IMR-90 (cell line): ENCODE measurements around the gene CCDC13. TPM values are rescaled to one million over a fixed set of nuclear protein-coding genes. Genes with fewer than 3 reads are reported as not detected.

ENCODE experiments used
- ATAC-seq: fragments of 200-7000 bp; cut with Tn5 transposase; 2 replicates; pipeline ENCODE4 v1.9.1; 2020; ENCODE audit warnings: low read depth, mild to moderate bottlenecking, moderate library complexity
- BruUV-seq: library from RNA; stranded (reverse); fragments of 400-500 nt; replicated peaks from 2 replicates; lab custom pipeline; 2021; lab: Mats Ljungman, UMichigan
- CTCF ChIA-PET: fragments of 300-600 bp; formaldehyde crosslinking; extraction: SDS; loops from one replicate; lab custom pipeline; 2021; ENCODE audit warnings: antibody characterized with exemption; lab: Yijun Ruan, JAX
- POLR2A ChIA-PET: fragments of 300-600 bp; sonication (Branson Sonifier 250); formaldehyde crosslinking; loops from one replicate; lab custom pipeline; 2022; ENCODE audit warnings: antibody characterized with exemption; ENCODE audit not compliant: unreplicated experiment; lab: Charles Lee
- DNase-seq: peaks from one replicate; pipeline ENCODE4 v3.0.0; 2013
- H2AFZ ChIP-seq: replicated peaks from 2 replicates; pipeline ENCODE3; 2013; ENCODE audit warnings: low read length, mild to moderate bottlenecking; ENCODE audit not compliant: poor library complexity
- H2AK5ac ChIP-seq: 2 replicates; pipeline ENCODE4 v1.6.1; 2013; ENCODE audit warnings: low read depth, low read length, inconsistent platforms
- H2AK9ac ChIP-seq: replicated peaks from 2 replicates; pipeline ENCODE3; 2013; ENCODE audit warnings: mild to moderate bottlenecking, low read depth, low read length, moderate library complexity; ENCODE audit not compliant: poor library complexity
- H2BK120ac ChIP-seq: 2 replicates; pipeline ENCODE4 v1.6.1; 2013; ENCODE audit warnings: low read depth, low read length, inconsistent platforms
- H2BK15ac ChIP-seq: 3 replicates; pipeline ENCODE4 v1.6.1; 2013; ENCODE audit warnings: low read depth, low read length, inconsistent platforms
- H2BK20ac ChIP-seq: 2 replicates; pipeline ENCODE4 v1.6.1; 2013; ENCODE audit warnings: low read depth, mild to moderate bottlenecking, inconsistent platforms, low read length, moderate library complexity
- H2BK5ac ChIP-seq: 2 replicates; pipeline ENCODE4 v1.6.1; 2013; ENCODE audit warnings: mild to moderate bottlenecking, low read depth, low read length, inconsistent platforms; ENCODE audit not compliant: poor library complexity, severe bottlenecking
- H3K14ac ChIP-seq: replicated peaks from 2 replicates; pipeline ENCODE4 v1.6.1; 2013; ENCODE audit warnings: low read depth, low read length, inconsistent platforms
- H3K18ac ChIP-seq: 2 replicates; pipeline ENCODE4 v1.6.1; 2013; ENCODE audit warnings: low read depth, low read length, control low read depth
- H3K23ac ChIP-seq: 2 replicates; pipeline ENCODE4 v1.6.1; 2013; ENCODE audit warnings: low read depth, low read length, inconsistent platforms
- H3K27ac ChIP-seq: 2 replicates; pipeline ENCODE4 v1.5.1; 2013; ENCODE audit warnings: mild to moderate bottlenecking, control low read depth, low read length; ENCODE audit not compliant: insufficient read depth
- H3K27me3 ChIP-seq: 2 replicates; pipeline ENCODE4 v1.6.1; 2013; ENCODE audit warnings: low read length; ENCODE audit not compliant: control insufficient read depth, insufficient read depth
- H3K36me3 ChIP-seq: 2 replicates; pipeline ENCODE4 v1.6.1; 2013; ENCODE audit warnings: low read length, mixed read lengths; ENCODE audit not compliant: control insufficient read depth, insufficient read depth
- H3K4ac ChIP-seq: 2 replicates; pipeline ENCODE4 v1.6.1; 2013; ENCODE audit warnings: low read depth, low read length, inconsistent platforms
- H3K4me1 ChIP-seq: 2 replicates; pipeline ENCODE4 v1.6.1; 2013; ENCODE audit warnings: low read length, mixed read lengths; ENCODE audit not compliant: control insufficient read depth, insufficient read depth
- H3K4me2 ChIP-seq: 2 replicates; pipeline ENCODE4 v1.6.1; 2013; ENCODE audit warnings: low read depth, mild to moderate bottlenecking, control low read depth, low read length, moderate library complexity
- H3K4me3 ChIP-seq: 2 replicates; pipeline ENCODE4 v1.5.1; 2013; ENCODE audit warnings: low read depth, mild to moderate bottlenecking, control low read depth, low read length, moderate library complexity; ENCODE audit not compliant: insufficient read depth
- H3K56ac ChIP-seq: 2 replicates; pipeline ENCODE4 v1.6.1; 2013; ENCODE audit warnings: low read length, inconsistent platforms; ENCODE audit not compliant: insufficient read depth; ENCODE audit errors: extremely low read depth
- H3K79me1 ChIP-seq, 2 experiments: 2 replicates each; pipeline ENCODE4 v1.6.1; 2013; ENCODE audit warnings: low read length in 2 of 2, inconsistent platforms in 1 of 2, low read depth in 1 of 2
- H3K9ac ChIP-seq: 2 replicates; pipeline ENCODE4 v1.6.1; 2013; ENCODE audit warnings: low read depth, low read length, control low read depth
- H3K9me1 ChIP-seq: 2 replicates; pipeline ENCODE4 v1.6.1; 2013; ENCODE audit warnings: low read length, inconsistent platforms; ENCODE audit not compliant: insufficient read depth
- H3K9me3 ChIP-seq: 2 replicates; pipeline ENCODE4 v1.6.1; 2013; ENCODE audit warnings: low read length; ENCODE audit not compliant: control insufficient read depth, insufficient read depth
- H4K20me1 ChIP-seq: 2 replicates; pipeline ENCODE4 v1.6.1; 2013; ENCODE audit warnings: low read length, inconsistent platforms; ENCODE audit not compliant: insufficient read depth
- H4K5ac ChIP-seq: 2 replicates; pipeline ENCODE4 v1.6.1; 2013; ENCODE audit warnings: mild to moderate bottlenecking, low read depth, low read length, control low read depth
- H4K8ac ChIP-seq, 2 experiments: 2 replicates each; pipeline ENCODE4 v1.6.1; 2013; ENCODE audit warnings: low read depth in 2 of 2, low read length in 2 of 2, control low read depth in 1 of 2, inconsistent platforms in 1 of 2
- H4K91ac ChIP-seq: 2 replicates; pipeline ENCODE4 v1.6.1; 2013; ENCODE audit warnings: low read depth, low read length, inconsistent platforms; ENCODE audit not compliant: insufficient read depth
- CEBPB ChIP-seq: IDR thresholded peaks from 2 replicates; pipeline ENCODE4 v1.6.1; 2012; ENCODE audit warnings: low read depth, low read length, improper control_type of control experiment
- CHD1 ChIP-seq: IDR thresholded peaks from 2 replicates; pipeline ENCODE4 v1.6.1; 2012; ENCODE audit warnings: low read depth, low read length, improper control_type of control experiment
- CTCF ChIP-seq: conservative IDR thresholded peaks from 2 replicates; pipeline ENCODE4 v1.5.1; 2012; ENCODE audit warnings: mild to moderate bottlenecking, low read depth, low read length, improper control_type of control experiment
- ELK1 ChIP-seq: fragments of 150-350 bp; IDR thresholded peaks from 2 replicates; pipeline ENCODE4 v1.6.1; 2016; ENCODE audit warnings: low read depth, mild to moderate bottlenecking, low read length, moderate library complexity, borderline replicate concordance
- MAFK ChIP-seq: IDR thresholded peaks from 2 replicates; pipeline ENCODE4 v1.6.1; 2012; ENCODE audit warnings: low read depth, low read length, improper control_type of control experiment
- MXI1 ChIP-seq: IDR thresholded peaks from 2 replicates; pipeline ENCODE4 v1.6.1; 2012; ENCODE audit warnings: low read depth, mild to moderate bottlenecking, low read length, moderate library complexity, borderline replicate concordance
- RAD21 ChIP-seq: IDR thresholded peaks from 2 replicates; pipeline ENCODE4 v1.6.1; 2012; ENCODE audit warnings: low read length, improper control_type of control experiment
- RFX5 ChIP-seq: IDR thresholded peaks from 2 replicates; pipeline ENCODE4 v1.8.0; 2012; ENCODE audit warnings: low read depth, mild to moderate bottlenecking, low read length, moderate library complexity
- USF2 ChIP-seq: fragments of 150-350 bp; IDR thresholded peaks from 2 replicates; pipeline ENCODE4 v1.6.1; 2017; ENCODE audit warnings: mild to moderate bottlenecking, antibody characterized with exemption, low read length, low read depth
- WGBS, 2 experiments: methylation state at CpG; one replicate each; pipeline versions ENCODE4 v1.1.5 to v1.1.7; 2013; ENCODE audit warnings: missing lambda C conversion rate in 2 of 2; ENCODE audit not compliant: insufficient read length in 1 of 2; ENCODE audit errors: extremely low coverage in 2 of 2; 5-methylcytosine and 5-hydroxymethylcytosine counted together
- dilution Hi-C: fragments of 300-500 bp; cut with HindIII; formaldehyde crosslinking; loops from one replicate; pipeline ENCODE4 v1.14.3; 2018; ENCODE audit warnings: low sequenced_read_pairs; ENCODE audit not compliant: unreplicated experiment
- in situ Hi-C: fragments of 300-500 bp; cut with MboI; formaldehyde crosslinking; loops from 3 replicates; pipeline ENCODE4 v1.14.3; 2019; ENCODE audit warnings: low sequenced_read_pairs, inconsistent platforms, mixed read lengths
- intact Hi-C: fragments of 100-400 bp; cut with micrococcal nuclease; formaldehyde crosslinking; loops from 2 replicates; pipeline ENCODE4 v1.10.0; 2022
- polyA plus RNA-seq, 3 experiments: library from polyadenylated mRNA; depleted of rRNA; stranded (reverse); fragments of >200 nt; gene quantifications; 2 replicates each; pipeline ENCODE4 v1.2.3, GENCODE V29; 2012; ENCODE audit warnings: low replicate concordance in 1 of 3
- total RNA-seq: library from RNA; depleted of rRNA; stranded (reverse); fragments of >200 nt; gene quantifications from 2 replicates; pipeline ENCODE4 v1.2.3, GENCODE V29; 2012

The CCDC13 gene
- total and polyA plus RNA-seq, 2 of the 4 experiments (the other 2 are of a cell fraction): 0.18 to 0.19 TPM

- Histone ChIP-seq H3K4me1 (peaks cover 12% of the 10 kb centered on the region), H3K27me3 (no peaks in the 10 kb centered on the region; the same call in 1 of the 2 replicates), H2BK20ac (no peak overlapping the region), H3K27ac (no peak overlapping the region), H4K91ac (no peak overlapping the region), H2BK15ac (no peak overlapping the region), H3K4me3 (no peak overlapping the region), H2BK120ac (no peak overlapping the region), H3K18ac (no peak overlapping the region), H4K5ac (no peak overlapping the region), H4K8ac (no peak overlapping the region), H3K14ac (no peak overlapping the region), H3K23ac (no peak overlapping the region), H3K9ac (no peak overlapping the region), H3K9me1 (peaks cover 14% of the 10 kb centered on the region), H3K56ac (no peak overlapping the region), H3K4me2 (no peak overlapping the region), H2BK5ac (no peak overlapping the region), H3K4ac (no peak overlapping the region), H2AK9ac (no peak overlapping the region), H3K36me3 (no peaks in the 10 kb centered on the region), H4K20me1 (peaks cover 9% of the 10 kb centered on the region), H3K79me1 (no peaks in the 10 kb centered on the region), H2AFZ (no peak overlapping the region), H2AK5ac (no peak overlapping the region), H3K9me3 (no peaks in the 10 kb centered on the region)
- ChIA-PET POLR2A (no interaction called here), CTCF (interaction anchor here (0.9 kb wide), 2 partner anchors 10 to 14 kb away, joined by 3 read pairs; no protein-coding TSS in a partner anchor)
- dilution Hi-C loops: no loop called here
- BruUV-seq: no TSS peak
- intact Hi-C loops: no loop called here
- TF ChIP-seq CTCF (no peak), ELK1 (no peak), CEBPB (no peak), CHD1 (no peak), RFX5 (no peak), MAFK (no peak), MXI1 (no peak), RAD21 (no peak), USF2 (no peak)
- in situ Hi-C loops: no loop called here
- ATAC-seq (no peak), DNase-seq (no peak)
- WGBS, 2 experiments: 52% methylated on average over 3 of the region's 6 CpGs; no CpG with 5 or more reads in 1 of the 2 experiments
Observed at GRCh38 chr3:42747581-42747980, 25.5 kb downstream of the CCDC13 start.
